GM18505 (cell line): ENCODE data around the gene GAGE1.
"Not testable (repeated sequence)": the region's sequence is repeated elsewhere in the genome, so short reads cannot be mapped to it uniquely, and the experiment has no call there.

Experiments
- ATAC-seq: cut with Tn5 transposase; IDR thresholded peaks from one replicate; pipeline ENCODE4 v1.9.1; 2021; ENCODE audit not compliant: unreplicated experiment
- POLR2A ChIP-seq: IDR thresholded peaks from 4 replicates; pipeline ENCODE4 v1.6.1; 2011; ENCODE audit warnings: borderline replicate concordance; ENCODE audit not compliant: insufficient read depth, insufficient read length; ENCODE audit errors: extremely low read depth

Gene GAGE1, protein sequence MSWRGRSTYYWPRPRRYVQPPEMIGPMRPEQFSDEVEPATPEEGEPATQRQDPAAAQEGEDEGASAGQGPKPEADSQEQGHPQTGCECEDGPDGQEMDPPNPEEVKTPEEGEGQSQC

DNA sequence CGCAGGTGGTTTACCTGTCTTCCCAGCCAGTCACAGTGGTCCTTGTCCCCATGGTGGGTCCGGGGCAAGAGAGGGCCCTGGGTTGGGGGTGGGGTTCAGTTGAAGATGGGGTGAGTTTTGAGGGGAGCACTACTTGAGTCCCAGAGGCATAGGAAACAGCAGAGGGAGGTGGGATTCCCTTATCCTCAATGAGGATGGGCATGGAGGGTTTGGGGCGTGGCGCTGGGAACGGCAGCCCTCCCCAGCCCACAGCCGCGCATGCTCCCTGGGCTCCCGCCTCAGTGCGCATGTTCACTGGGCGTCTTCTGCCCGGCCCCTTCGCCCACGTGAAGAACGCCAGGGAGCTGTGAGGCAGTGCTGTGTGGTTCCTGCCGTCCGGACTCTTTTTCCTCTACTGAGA, at the start of gene GAGE1:
TSS of gene GAGE1 (plus strand) at position 301 of the 400 bp plus-strand sequence. CDS start 1,155 bp downstream, outside the sequence.
- ATAC-seq, result not testable (repeated sequence)

- not testable (repeated sequence) for ATAC-seq
These were observed 47.8 kb upstream of the GAGE1 start, which contains the start of gene GAGE12E for GRCh38 chrX:49550989-49551388. Gene GAGE12E, plus strand, starts transcription at chrX:49551289. Its CDS starts 1,155 bp downstream, at chrX:49552444.

- ATAC-seq, result not testable (repeated sequence)
These were observed 38.3 kb upstream of the GAGE1 start, which contains the start of gene GAGE12F for GRCh38 chrX:49560542-49560941. Gene GAGE12F, plus strand, starts transcription at chrX:49560842. Its CDS starts 1,155 bp downstream, at chrX:49561997.

GRCh38 chrX:49568728-49569127, 30.1 kb upstream of the GAGE1 start:
- ATAC-seq, result not testable (repeated sequence)

GRCh38 chrX:49569152-49569551, 29.7 kb upstream of the GAGE1 start:
- ATAC-seq, result not testable (repeated sequence)

GRCh38 chrX:49570100-49570499, 28.7 kb upstream of the GAGE1 start, which contains the start of gene GAGE12G:
Gene GAGE12G, plus strand, starts transcription at chrX:49570400. Its CDS starts 1,155 bp downstream, at chrX:49571555.
- ATAC-seq, result not testable (repeated sequence)

GRCh38 chrX:49579649-49580048, 19.2 kb upstream of the GAGE1 start, which contains the start of gene GAGE12H:
Gene GAGE12H, plus strand, starts transcription at chrX:49579949. Its CDS starts 1,155 bp downstream, at chrX:49581104.
- not testable (repeated sequence) for ATAC-seq

- ATAC-seq, result not testable (repeated sequence)
These were observed 9.6 kb upstream of the GAGE1 start, which contains the start of gene GAGE2A for GRCh38 chrX:49589196-49589595. Gene GAGE2A, plus strand, starts transcription at chrX:49589496. Its CDS starts 1,155 bp downstream, at chrX:49590651.

DNA sequence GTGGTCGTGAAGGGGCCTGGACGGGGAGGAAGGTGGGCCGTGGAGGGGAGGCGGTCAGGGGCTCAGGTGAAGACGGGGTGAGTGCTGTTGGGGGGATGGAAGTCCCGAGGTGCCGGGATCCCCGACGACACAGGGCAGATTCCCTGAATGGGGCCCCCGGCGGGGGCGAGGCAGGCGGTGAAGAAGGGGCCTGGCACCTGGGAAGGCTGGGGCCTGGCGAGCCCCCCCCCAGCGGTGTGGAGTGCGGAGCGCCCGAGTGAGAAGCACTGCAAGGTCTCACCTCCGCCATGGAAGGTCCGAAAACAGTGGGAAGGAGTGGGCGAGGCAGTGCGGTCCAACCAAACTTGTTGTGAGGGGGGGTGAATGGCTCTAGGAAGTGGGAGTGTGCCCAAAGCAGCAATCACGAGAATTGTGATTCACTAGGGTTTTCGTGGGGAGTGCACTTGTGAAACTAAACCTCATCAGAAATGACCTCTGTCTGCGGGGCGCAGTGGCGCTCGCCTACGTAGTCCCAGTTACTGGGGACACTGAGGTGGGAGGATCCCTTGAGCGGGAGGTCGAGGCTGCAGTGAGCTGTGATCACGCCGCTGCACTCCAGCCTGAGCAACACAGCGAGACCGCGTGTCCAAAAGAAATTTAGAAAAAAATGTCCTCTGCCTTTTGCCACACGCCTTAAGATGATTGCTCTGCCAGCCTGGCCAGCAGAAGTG, 8.9 kb upstream of the GAGE1 start:
- ATAC-seq, result not testable (repeated sequence)

DNA sequence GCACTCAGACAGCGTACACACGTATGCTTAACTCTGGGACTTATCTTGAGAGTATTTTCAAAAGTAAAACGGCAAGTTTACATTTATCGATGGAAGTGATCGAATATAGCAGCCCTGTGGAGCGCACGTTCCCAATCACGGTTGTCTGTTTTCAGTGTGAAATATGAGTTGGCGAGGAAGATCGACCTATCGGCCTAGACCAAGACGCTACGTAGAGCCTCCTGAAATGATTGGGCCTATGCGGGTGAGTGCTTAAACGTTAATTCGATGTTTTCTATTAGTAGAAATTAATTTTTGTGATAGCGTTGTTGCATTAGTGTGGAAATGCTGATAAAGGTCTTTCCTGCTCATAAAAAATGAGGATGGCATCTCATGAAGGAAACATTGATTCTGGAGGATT, 8.3 kb upstream of the GAGE1 start:
- not testable (repeated sequence) for ATAC-seq

- TF ChIP-seq POLR2A, result no peak
- ATAC-seq, result no peak
These were observed 12.0 kb downstream of the GAGE1 start for GRCh38 chrX:49610718-49611310.

- no peak for TF ChIP-seq POLR2A
- ATAC-seq, result no peak
These were observed 19.8 kb downstream of the GAGE1 start for GRCh38 chrX:49618574-49618973.

GRCh38 chrX:49627086-49627777, 28.4 kb downstream of the GAGE1 start:
- no peak for TF ChIP-seq POLR2A
- ATAC-seq, result no peak

DNA sequence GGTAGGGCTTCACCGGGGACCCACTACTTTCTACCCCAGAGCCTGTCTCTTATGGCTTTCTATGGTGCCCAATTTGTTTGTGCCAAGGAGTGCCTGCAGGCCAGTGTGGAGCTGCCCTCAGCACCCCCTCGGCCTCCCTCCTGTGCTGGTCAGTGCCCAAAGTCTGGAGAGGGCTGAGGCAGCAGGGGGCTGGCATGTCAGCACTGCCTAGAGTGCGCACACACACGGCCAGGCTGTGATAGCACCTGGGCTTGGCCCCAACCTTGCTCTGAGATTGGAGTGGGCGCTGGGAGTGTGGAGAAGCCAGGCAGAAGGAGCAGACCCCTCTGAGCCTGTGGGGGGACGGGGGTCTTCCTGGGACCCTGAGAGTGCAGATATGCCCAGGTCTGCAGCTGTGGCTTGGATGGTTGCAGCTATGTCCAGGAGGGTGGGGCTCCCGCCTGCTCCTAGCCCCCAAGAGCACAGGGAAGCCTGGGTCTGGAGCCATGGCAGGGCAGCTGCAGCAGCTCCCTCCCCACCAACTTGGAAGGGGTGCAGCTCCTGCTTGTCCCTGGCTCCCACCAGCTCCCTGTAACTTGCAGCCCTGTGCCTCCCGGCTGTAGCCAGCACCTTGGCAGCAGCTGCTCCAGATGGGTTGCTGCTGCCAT, 46.3 kb downstream of the GAGE1 start:
- no peak for ATAC-seq
- no peak for TF ChIP-seq POLR2A
